ENCODE data around the gene RABGAP1L. TPM values are rescaled to one million over a fixed set of nuclear protein-coding genes. Genes with fewer than 3 reads are reported as not detected.
"Not testable (repeated sequence)": the region's sequence is repeated elsewhere in the genome, so short reads cannot be mapped to it uniquely, and the experiment has no call there.

The RABGAP1L gene
- total RNA-seq, 1 donor from 2014 or later = 30.2 TPM

- no peak for DNase-seq (ENCODE audit: low spot score)
- Mint-ChIP-seq H3K27ac (ENCODE audit: unreplicated experiment) (no peak overlapping the region), H3K27me3 (ENCODE audit: unreplicated experiment) (peaks cover 2% of the 10 kb centered on the region), H3K9me3 (ENCODE audit: unreplicated experiment) (no peaks in the 10 kb centered on the region), H3K4me1 (ENCODE audit: unreplicated experiment) (peaks cover 4% of the 10 kb centered on the region), H3K4me3 (ENCODE audit: unreplicated experiment) (no peak overlapping the region), H3K36me3 (ENCODE audit: low read depth, unreplicated experiment) (no peaks in the 10 kb centered on the region)
- TF ChIP-seq CTCF (IDR thresholded peaks at IDR 0.05; ENCODE audit: unreplicated experiment) = no peak
Measured at GRCh38 chr1:175040324-175040879, 881.1 kb downstream of the RABGAP1L start.

- TF ChIP-seq CTCF (IDR thresholded peaks at IDR 0.05; ENCODE audit: unreplicated experiment) = no peak
- H3K36me3 Mint-ChIP-seq (ENCODE audit: low read depth, unreplicated experiment) = no peaks in the 10 kb centered on the region
- no peaks in the 10 kb centered on the region for H3K4me1 Mint-ChIP-seq (ENCODE audit: unreplicated experiment)
- no peak overlapping the region for H3K27ac Mint-ChIP-seq (ENCODE audit: unreplicated experiment)
- no peaks in the 10 kb centered on the region for H3K9me3 Mint-ChIP-seq (ENCODE audit: unreplicated experiment)
- peaks cover 2% of the 10 kb centered on the region for H3K27me3 Mint-ChIP-seq (ENCODE audit: unreplicated experiment)
- H3K4me3 Mint-ChIP-seq (ENCODE audit: unreplicated experiment) = no peak overlapping the region
- DNase-seq (ENCODE audit: low spot score) = no peak
Measured at GRCh38 chr1:175042650-175043049, 883.3 kb downstream of the RABGAP1L start.

GRCh38 chr1:175043824-175044223 is 884.5 kb downstream of the RABGAP1L start:
- no peaks in the 10 kb centered on the region for H3K4me1 Mint-ChIP-seq (ENCODE audit: unreplicated experiment)
- no peak for DNase-seq (ENCODE audit: low spot score)
- H3K9me3 Mint-ChIP-seq (ENCODE audit: unreplicated experiment) = no peaks in the 10 kb centered on the region
- H3K4me3 Mint-ChIP-seq (ENCODE audit: unreplicated experiment) = no peak overlapping the region
- H3K36me3 Mint-ChIP-seq (ENCODE audit: low read depth, unreplicated experiment) = no peaks in the 10 kb centered on the region
- TF ChIP-seq CTCF (IDR thresholded peaks at IDR 0.05; ENCODE audit: unreplicated experiment) = no peak
- no peak overlapping the region for H3K27ac Mint-ChIP-seq (ENCODE audit: unreplicated experiment)
- no peaks in the 10 kb centered on the region for H3K27me3 Mint-ChIP-seq (ENCODE audit: unreplicated experiment)

GRCh38 chr1:175044591-175044990 is 885.3 kb downstream of the RABGAP1L start:
- not testable (repeated sequence) for H3K4me1 Mint-ChIP-seq (ENCODE audit: unreplicated experiment); H3K27me3 Mint-ChIP-seq (ENCODE audit: unreplicated experiment); H3K9me3 Mint-ChIP-seq (ENCODE audit: unreplicated experiment); DNase-seq (ENCODE audit: low spot score); H3K4me3 Mint-ChIP-seq (ENCODE audit: unreplicated experiment); H3K36me3 Mint-ChIP-seq (ENCODE audit: low read depth, unreplicated experiment); H3K27ac Mint-ChIP-seq (ENCODE audit: unreplicated experiment)

Other genes with a start within 250 kb of the RABGAP1L start
- gene SERPINC1, start 242.2 kb upstream of the RABGAP1L start, total RNA-seq (ENCODE audit: unreplicated experiment) = not detected
- 56.7 TPM for gene RC3H1, start 137.2 kb upstream of the RABGAP1L start, total RNA-seq (ENCODE audit: unreplicated experiment)

All from endothelial cell (in vitro differentiated cells).